Ishikawa (cell line): ENCODE results near the gene CACNA2D2.

Experiments
- CEBPB ChIP-seq: IDR thresholded peaks from 2 replicates; pipeline ENCODE4 v1.6.1; 2012
- CREB1 ChIP-seq: IDR thresholded peaks from 2 replicates; pipeline ENCODE4 v1.6.1; 2012; ENCODE audit warnings: low read depth
- EGR1 ChIP-seq: IDR thresholded peaks from 2 replicates; pipeline ENCODE4 v1.6.1; 2012
- EP300 ChIP-seq: IDR thresholded peaks from 2 replicates; pipeline ENCODE4 v1.6.1; 2012; ENCODE audit warnings: borderline replicate concordance
- FOXM1 ChIP-seq: IDR thresholded peaks from 2 replicates; pipeline ENCODE4 v1.6.1; 2012; ENCODE audit warnings: low read depth, borderline replicate concordance
- MAX ChIP-seq: IDR thresholded peaks from 2 replicates; pipeline ENCODE4 v1.6.1; 2012
- NFIC ChIP-seq: IDR thresholded peaks from 2 replicates; pipeline ENCODE4 v1.6.1; 2012
- RAD21 ChIP-seq: IDR thresholded peaks from 2 replicates; pipeline ENCODE4 v1.6.1; 2012; ENCODE audit warnings: low read depth
- REST ChIP-seq: IDR thresholded peaks from 2 replicates; pipeline ENCODE4 v1.6.1; 2012; ENCODE audit warnings: low read depth, mild to moderate bottlenecking
- TAF1 ChIP-seq: IDR thresholded peaks from 2 replicates; pipeline ENCODE4 v1.6.1; 2012; ENCODE audit warnings: low read depth, mild to moderate bottlenecking
- TCF12 ChIP-seq: IDR thresholded peaks from 2 replicates; pipeline ENCODE4 v1.6.1; 2012; ENCODE audit warnings: low read depth
- TEAD4 ChIP-seq: IDR thresholded peaks from 2 replicates; pipeline ENCODE4 v1.6.1; 2012
- USF1 ChIP-seq: IDR thresholded peaks from 2 replicates; pipeline ENCODE4 v1.6.1; 2012
- YY1 ChIP-seq: IDR thresholded peaks from 2 replicates; pipeline ENCODE4 v1.6.1; 2012; ENCODE audit warnings: low read depth
- ZBTB7A ChIP-seq: IDR thresholded peaks from 2 replicates; pipeline ENCODE4 v1.6.1; 2012; ENCODE audit warnings: low read depth

The CACNA2D2 gene

GRCh38 chr3:50537421-50538129, 34.1 kb upstream of the CACNA2D2 start:
- TF ChIP-seq MAX (no peak), FOXM1 (no peak), USF1 (no peak), REST (no peak), TAF1 (no peak), CEBPB (no peak), RAD21 (no peak), TEAD4 (no peak), YY1 (no peak), CREB1 (no peak), EGR1 (no peak), EP300 (no peak), TCF12 (no peak), ZBTB7A (no peak), NFIC (no peak)

- TF ChIP-seq REST (no peak), EGR1 (no peak), ZBTB7A (no peak), MAX (no peak), RAD21 (no peak), FOXM1 (no peak), NFIC (no peak)
Measured at GRCh38 chr3:50536471-50537180, 33.2 kb upstream of the CACNA2D2 start.

- peak; percentile 30; the same call in 1 of the 2 replicates for TF ChIP-seq TCF12
- no peak for TF ChIP-seq EP300
- TF ChIP-seq RAD21, result no peak
- TF ChIP-seq EGR1, result no peak
- TF ChIP-seq REST, result peak; percentile 23; the same call in 1 of the 2 replicates
- peak; percentile 36 for TF ChIP-seq NFIC
Measured at GRCh38 chr3:50534681-50535330, 31.4 kb upstream of the CACNA2D2 start.

- TF ChIP-seq NFIC, result no peak
- no peak for TF ChIP-seq TCF12
- no peak for TF ChIP-seq REST
- no peak for TF ChIP-seq MAX
- no peak for TF ChIP-seq YY1
- TF ChIP-seq TAF1, result no peak
- no peak for TF ChIP-seq RAD21
- TF ChIP-seq USF1, result no peak
Measured at GRCh38 chr3:50533807-50534461, 30.5 kb upstream of the CACNA2D2 start.
